HepG2 (cell line): ENCODE measurements around the gene OAT. TPM values are rescaled to one million over a fixed set of nuclear protein-coding genes. Genes with fewer than 3 reads are reported as not detected.

Experiments used
- ATAC-seq: fragments of 200-7000 bp; cut with Tn5 transposase; 3 replicates; pipeline ENCODE4 v1.9.1; 2020; ENCODE audit warnings: mild to moderate bottlenecking, moderate library complexity
- BruUV-seq: library from RNA; stranded (reverse); fragments of 400-500 nt; replicated peaks from 2 replicates; lab custom pipeline; 2021; lab: Mats Ljungman, UMichigan
- CTCF ChIA-PET: fragments of 300-600 bp; formaldehyde crosslinking; extraction: SDS; loops from one replicate; lab custom pipeline; 2021; ENCODE audit warnings: low total read pairs, inconsistent platforms, low intra/inter-chr PET ratio; lab: Yijun Ruan, JAX
- POLR2A ChIA-PET: fragments of 350-600 bp; sonication (Branson Sonifier 250); formaldehyde crosslinking; loops from one replicate; lab custom pipeline; 2020; ENCODE audit warnings: antibody characterized with exemption, inconsistent platforms; lab: Yijun Ruan, JAX
- DNase-seq: peaks from one replicate; pipeline ENCODE4 v3.0.0-alpha.2; 2015; ENCODE audit warnings: low spot score
- FAIRE-seq: peaks from 3 replicates; lab custom pipeline; 2011; peaks lifted over from hg19 to GRCh38; lab: Jason Lieb, UNC
- H2AFZ ChIP-seq: one replicate; pipeline ENCODE4 v1.6.1; 2011; ENCODE audit warnings: low read length, inconsistent platforms
- H3K27ac ChIP-seq: fragments of 300-600 bp; 3 replicates; pipeline ENCODE4 v1.8.0; 2011; ENCODE audit warnings: mixed run types, mild to moderate bottlenecking, mixed read lengths, low read length, inconsistent platforms; ENCODE audit not compliant: insufficient read depth; ENCODE audit errors: extremely low read length
- H3K27me3 ChIP-seq, 2 experiments: fragments of 200-600 bp in 1 of 2; 2 replicates in 1 of 2; 3 replicates in 1 of 2; pipeline versions ENCODE4 v1.6.0 to v1.8.0; 2011; ENCODE audit warnings: low read length in 2 of 2, mild to moderate bottlenecking in 2 of 2, moderate library complexity in 2 of 2, inconsistent platforms in 1 of 2; ENCODE audit not compliant: insufficient read depth in 2 of 2, control insufficient read depth in 1 of 2
- H3K36me3 ChIP-seq, 2 experiments: fragments of 200-600 bp in 1 of 2; replicated peaks in 1 of 2; 2 replicates in 1 of 2; 3 replicates in 1 of 2; pipeline versions ENCODE4 v1.5.1 to v1.8.0; 2011; ENCODE audit warnings: low read length in 2 of 2, inconsistent platforms in 1 of 2; ENCODE audit not compliant: insufficient read depth in 2 of 2, control insufficient read depth in 1 of 2
- H3K4me1 ChIP-seq: 2 replicates; pipeline ENCODE4 v1.5.1; 2012; ENCODE audit warnings: low read length, inconsistent platforms; ENCODE audit not compliant: insufficient read depth
- H3K4me2 ChIP-seq: 2 replicates; pipeline ENCODE4 v1.6.0; 2011; ENCODE audit warnings: low read depth, low read length, inconsistent platforms
- H3K4me3 ChIP-seq, 3 experiments: fragments of 200-600 bp in 1 of 3; sonication (generic), shearing (Covaris generic) in 1 of 3; replicated peaks in 1 of 3; 2 replicates each; pipeline ENCODE4 v1.5.1; 2011 to 2016; ENCODE audit warnings: low read length in 3 of 3, inconsistent platforms in 2 of 3, low read depth in 2 of 3, mild to moderate bottlenecking in 2 of 3, control low read depth in 1 of 3, mixed read lengths in 1 of 3; ENCODE audit not compliant: insufficient read depth in 1 of 3
- H3K79me2 ChIP-seq: one replicate; pipeline ENCODE4 v1.6.1; 2011; ENCODE audit warnings: low read length, inconsistent platforms; ENCODE audit not compliant: insufficient read depth
- H3K9ac ChIP-seq: 2 replicates; pipeline ENCODE4 v1.6.0; 2011; ENCODE audit warnings: mild to moderate bottlenecking, low read depth, low read length, inconsistent platforms; ENCODE audit not compliant: insufficient read depth
- H3K9me3 ChIP-seq: 2 replicates; pipeline ENCODE4 v1.5.1; 2012; ENCODE audit warnings: mild to moderate bottlenecking, low read length
- H4K20me1 ChIP-seq: 2 replicates; pipeline ENCODE4 v1.6.0; 2011; ENCODE audit warnings: inconsistent platforms, mild to moderate bottlenecking, low read length, moderate library complexity; ENCODE audit not compliant: insufficient read depth
- HMGXB4 ChIP-seq, 2 experiments: sonication (generic) in 1 of 2; formaldehyde crosslinking in 1 of 2; IDR thresholded peaks; 2 replicates each; pipeline versions ENCODE4 v1.4.0 to v1.6.1; 2018 to 2020; ENCODE audit warnings: missing genetic modification reagents in 2 of 2, borderline replicate concordance in 1 of 2, low read depth in 1 of 2, mild to moderate bottlenecking in 1 of 2, missing biosample characterization in 1 of 2
- JUNB ChIP-seq: sonication (generic); formaldehyde crosslinking; IDR thresholded peaks from 2 replicates; pipeline ENCODE4 v1.8.0; 2022; ENCODE audit warnings: missing genetic modification reagents, mild to moderate bottlenecking, borderline replicate concordance
- KMT2B ChIP-seq: IDR thresholded peaks from 2 replicates; pipeline ENCODE4 v1.6.1; 2016; ENCODE audit warnings: missing genetic modification reagents, missing compliant biosample characterization
- MYNN ChIP-seq: sonication (generic); formaldehyde crosslinking; IDR thresholded peaks from 2 replicates; pipeline ENCODE4 v1.4.0; 2020; ENCODE audit warnings: mild to moderate bottlenecking, low read depth, missing genetic modification reagents
- PAWR ChIP-seq: sonication (generic); formaldehyde crosslinking; IDR thresholded peaks from 2 replicates; pipeline ENCODE4 v1.4.0; 2020; ENCODE audit warnings: missing genetic modification reagents, mild to moderate bottlenecking, borderline replicate concordance
- TGIF2 ChIP-seq: IDR thresholded peaks from 2 replicates; pipeline ENCODE4 v1.6.1; 2016; ENCODE audit warnings: control low read depth, missing compliant biosample characterization
- THRA ChIP-seq: sonication (generic); formaldehyde crosslinking; IDR thresholded peaks from 2 replicates; pipeline ENCODE4 v1.4.0; 2020; ENCODE audit warnings: missing genetic modification reagents, borderline replicate concordance
- ZBTB3 ChIP-seq: sonication (generic); formaldehyde crosslinking; IDR thresholded peaks from 2 replicates; pipeline ENCODE4 v1.4.0; 2020; ENCODE audit warnings: low read depth, mild to moderate bottlenecking, moderate library complexity, missing genetic modification reagents, borderline replicate concordance
- ZBTB49 ChIP-seq: sonication (generic); formaldehyde crosslinking; IDR thresholded peaks from 2 replicates; pipeline ENCODE4 v1.4.0; 2020; ENCODE audit warnings: missing genetic modification reagents, borderline replicate concordance
- ZFP1 ChIP-seq: IDR thresholded peaks from 2 replicates; pipeline ENCODE4 v1.6.1; 2016
- ZNF33B ChIP-seq: sonication (generic); formaldehyde crosslinking; IDR thresholded peaks from 2 replicates; pipeline ENCODE4 v1.5.1; 2020; ENCODE audit warnings: mild to moderate bottlenecking, missing genetic modification reagents
- ZNF451 ChIP-seq: sonication (generic); formaldehyde crosslinking; IDR thresholded peaks from 2 replicates; pipeline ENCODE4 v1.5.0; 2020; ENCODE audit warnings: mild to moderate bottlenecking, missing genetic modification reagents
- WGBS: methylation state at CpG from one replicate; pipeline ENCODE4 v1.1.6; 2017; ENCODE audit warnings: low lambda C conversion rate; 5-methylcytosine and 5-hydroxymethylcytosine counted together
- in situ Hi-C: cut with HindIII; loops from 2 replicates; pipeline ENCODE4 v1.10.0; 2017; ENCODE audit warnings: low pct_unique_long_range_greater_than_20kb; ENCODE audit not compliant: extremely low pct_ligation_motif_present
- intact Hi-C: fragments of 100-400 bp; cut with micrococcal nuclease; formaldehyde crosslinking; loops from one replicate; pipeline ENCODE4 v1.10.0; 2022; ENCODE audit not compliant: unreplicated experiment
- polyA plus RNA-seq, 8 experiments: library from polyadenylated mRNA; depleted of rRNA in 3 of 8; stranded (reverse) in 7 of 8; unstranded in 1 of 8; fragments of >200 nt; fragmentation: Illumina TruSeq in 4 of 8; extraction: Trizol in 4 of 8; gene quantifications; 2 replicates each; pipeline versions ENCODE4 v1.2.1 to v1.2.3, GENCODE V29; 2011 to 2016; ENCODE audit warnings: low read depth in 4 of 8, missing spikeins in 1 of 8, mixed read lengths in 1 of 8; ENCODE audit not compliant: insufficient read depth in 1 of 8
- total RNA-seq, 5 experiments: library from RNA; depleted of rRNA; stranded (reverse); fragments of >200 nt; fragmentation: Illumina TruSeq; extraction: Trizol; gene quantifications; 2 replicates each; pipeline ENCODE4 v1.2.3, GENCODE V29; 2016; ENCODE audit warnings: low read depth in 1 of 5

OAT gene
- total and polyA plus RNA-seq, 2 of the 13 experiments (the other 11 are each of a cell fraction or from before 2014, with no cell fraction given), result 87.8 to 96.7 TPM

GRCh38 chr10:124388823-124389612 is 29.7 kb downstream of the OAT start:
- H3K4me1 ChIP-seq, result peaks cover 18% of the 10 kb centered on the region; the same call in 1 of the 2 replicates
- POLR2A ChIA-PET, result interaction anchor here (1.0 kb wide), 3 partner anchors 30 to 395 kb away, joined by 3 to 6 read pairs (median 5); partner anchors contain the start of gene OAT
- H3K4me3 ChIP-seq, result peak overlapping the region in 2 of 3 experiments; percentile 10 to 58; a peak in 3 of 6 replicates
- peak; percentile 91 for ATAC-seq
- DNase-seq, result peak; percentile 65
- in situ Hi-C loops (loop anchor here (5.0 to 10.0 kb wide), 3 partner anchors 127 to 804 kb away; no protein-coding TSS in a partner anchor), intact Hi-C loops (loop anchor here (1.0 to 5.0 kb wide), 3 partner anchors 92 to 395 kb away; no protein-coding TSS in a partner anchor)
- peak overlapping the region; percentile 28; the same call in 1 of the 2 replicates for H3K9ac ChIP-seq
- H3K27me3 ChIP-seq, result peaks cover 3 to 38% of the 10 kb centered on the region in 2 experiments; a peak in 4 of 5 replicates
- WGBS, result 9% methylated on average over 13 of the region's 74 CpGs
- H3K27ac ChIP-seq, result no peak overlapping the region
- no peaks in the 10 kb centered on the region for H3K36me3 ChIP-seq
- no peak for FAIRE-seq
- peak overlapping the region; percentile 74 for H3K4me2 ChIP-seq
- H4K20me1 ChIP-seq, result no peaks in the 10 kb centered on the region
- H3K9me3 ChIP-seq, result no peaks in the 10 kb centered on the region
- no TSS peak for BruUV-seq
- CTCF ChIA-PET, result interaction anchor here (1.4 to 2.7 kb wide), 3 partner anchors 129 to 394 kb away, joined by 7 to 35 read pairs (median 9); no protein-coding TSS in a partner anchor
- H2AFZ ChIP-seq, result no peak overlapping the region
- no peaks in the 10 kb centered on the region for H3K79me2 ChIP-seq
- TF ChIP-seq ZNF451 (CRISPR knock-in tag), result no peak
- 0 out of 2 replicates have a peak, but pooled peaks have one; percentile 40 for TF ChIP-seq THRA (CRISPR knock-in tag)
- TF ChIP-seq MYNN (CRISPR knock-in tag), result no peak
- TF ChIP-seq JUNB (CRISPR knock-in tag), result no peak
- no peak for TF ChIP-seq ZBTB49 (CRISPR knock-in tag)
- TF ChIP-seq PAWR (CRISPR knock-in tag), result no peak
- 0 out of 2 replicates have a peak, but pooled peaks have one; percentile 53 for TF ChIP-seq ZNF33B (CRISPR knock-in tag)
- no peak for TF ChIP-seq KMT2B
- TF ChIP-seq HMGXB4 (CRISPR knock-in tag; IDR thresholded peaks at IDR 0.05; ENCODE audit: borderline replicate concordance in 1 of 2, low read depth in 1 of 2), result peak in 1 of 2 experiments; percentile 54; a peak in 1 of 4 replicates
- TF ChIP-seq ZBTB3 (CRISPR knock-in tag), result no peak
- no peak for TF ChIP-seq ZFP1
- no peak for TF ChIP-seq TGIF2 (CRISPR knock-in tag)
